WTC11 (cell line): ENCODE results near the gene ABHD10. TPM values are rescaled to one million over a fixed set of nuclear protein-coding genes. Genes with fewer than 3 reads are reported as not detected.

Source experiments
- ATAC-seq: fragments of 200-7000 bp; cut with Tn5 transposase; 2 replicates; pipeline ENCODE4 v1.10.0; 2021; ENCODE audit warnings: mild to moderate bottlenecking, moderate library complexity
- CTCF ChIA-PET: fragments of 300-600 bp; sonication (Branson Sonifier 250); formaldehyde crosslinking; loops from one replicate; lab custom pipeline; 2021; ENCODE audit warnings: antibody characterized with exemption; lab: Charles Lee
- POLR2A ChIA-PET: fragments of 350-600 bp; sonication (Branson Sonifier 250); formaldehyde crosslinking; loops from one replicate; lab custom pipeline; 2021; ENCODE audit warnings: antibody characterized with exemption; lab: Charles Lee
- DNase-seq: peaks from one replicate; pipeline ENCODE4 v3.0.0; 2021; ENCODE audit warnings: low spot score
- H3K27ac Mint-ChIP-seq: 2 replicates; pipeline ENCODE4 v1.8.0; 2021; ENCODE audit warnings: mixed read lengths
- H3K27me3 Mint-ChIP-seq: 2 replicates; pipeline ENCODE4 v1.8.0; 2021; ENCODE audit warnings: low read depth, mild to moderate bottlenecking, moderate library complexity, mixed read lengths
- H3K36me3 Mint-ChIP-seq: 2 replicates; pipeline ENCODE4 v1.8.0; 2021; ENCODE audit warnings: mixed read lengths
- H3K4me1 Mint-ChIP-seq: 2 replicates; pipeline ENCODE4 v1.8.0; 2022; ENCODE audit warnings: mixed read lengths
- H3K4me3 Mint-ChIP-seq: 2 replicates; pipeline ENCODE4 v1.8.0; 2021; ENCODE audit warnings: mild to moderate bottlenecking, moderate library complexity, mixed read lengths
- H3K9me3 Mint-ChIP-seq: 2 replicates; pipeline ENCODE4 v1.8.0; 2021; ENCODE audit warnings: mixed read lengths
- EMX1 ChIP-seq: fragments of 250-450 bp; sonication (Bioruptor Pico); IDR thresholded peaks from 2 replicates; pipeline ENCODE4 v1.8.0; 2021; ENCODE audit warnings: mild to moderate bottlenecking
- FOXJ3 ChIP-seq: sonication (generic); formaldehyde crosslinking; IDR thresholded peaks from 2 replicates; pipeline ENCODE4 v1.9.0; 2021; ENCODE audit warnings: missing genetic modification reagents, mild to moderate bottlenecking, borderline replicate concordance
- FOXP1 ChIP-seq: sonication (generic); formaldehyde crosslinking; IDR thresholded peaks from 2 replicates; pipeline ENCODE4 v1.8.0; 2022; ENCODE audit warnings: missing genetic modification reagents, mild to moderate bottlenecking, moderate library complexity, borderline replicate concordance
- NFE2L1 ChIP-seq: sonication (generic); formaldehyde crosslinking; IDR thresholded peaks from 2 replicates; pipeline ENCODE4 v1.8.1; 2023; ENCODE audit warnings: missing genetic modification reagents
- NR2C2 ChIP-seq: sonication (generic); formaldehyde crosslinking; IDR thresholded peaks from 2 replicates; pipeline ENCODE4 v1.8.0; 2022; ENCODE audit warnings: mild to moderate bottlenecking, missing genetic modification reagents
- OVOL2 ChIP-seq: fragments of 250-450 bp; sonication (Bioruptor Pico); IDR thresholded peaks from 2 replicates; pipeline ENCODE4 v1.9.0; 2021; ENCODE audit warnings: mild to moderate bottlenecking, borderline replicate concordance
- RELA ChIP-seq: sonication (generic); formaldehyde crosslinking; IDR thresholded peaks from 2 replicates; pipeline ENCODE4 v1.8.1; 2022; ENCODE audit warnings: missing genetic modification reagents, mild to moderate bottlenecking, borderline replicate concordance
- SMAD3 ChIP-seq: sonication (generic); formaldehyde crosslinking; IDR thresholded peaks from 2 replicates; pipeline ENCODE4 v1.8.0; 2022; ENCODE audit warnings: missing genetic modification reagents, mild to moderate bottlenecking, borderline replicate concordance
- SP1 ChIP-seq: sonication (generic); formaldehyde crosslinking; conservative IDR thresholded peaks from 2 replicates; pipeline ENCODE4 v1.8.1; 2022; ENCODE audit warnings: missing genetic modification reagents
- ZBTB21 ChIP-seq: sonication (generic); formaldehyde crosslinking; IDR thresholded peaks from 2 replicates; pipeline ENCODE4 v1.8.1; 2023; ENCODE audit warnings: mild to moderate bottlenecking, missing genetic modification reagents, borderline replicate concordance
- ZNF138 ChIP-seq: sonication (generic); formaldehyde crosslinking; conservative IDR thresholded peaks from 2 replicates; pipeline ENCODE4 v1.8.1; 2022; ENCODE audit warnings: mild to moderate bottlenecking, moderate library complexity, missing genetic modification reagents
- ZNF232 ChIP-seq: sonication (generic); formaldehyde crosslinking; IDR thresholded peaks from 2 replicates; pipeline ENCODE4 v1.8.0; 2022; ENCODE audit warnings: mild to moderate bottlenecking, missing genetic modification reagents
- total RNA-seq: library from RNA; stranded (reverse); gene quantifications from 3 replicates; pipeline ENCODE4 v1.2.3, GENCODE V29; 2021
- TF ChIP-seq, protein P1 (sequence below): sonication (generic); formaldehyde crosslinking; IDR thresholded peaks from 2 replicates; pipeline ENCODE4 v1.8.0; 2023; ENCODE audit warnings: mild to moderate bottlenecking, missing genetic modification reagents
- TF ChIP-seq, protein P2 (sequence below): fragments of 250-450 bp; sonication (Bioruptor Pico); IDR thresholded peaks from 2 replicates; pipeline ENCODE4 v1.9.0; 2021; ENCODE audit warnings: mild to moderate bottlenecking, borderline replicate concordance
- TF ChIP-seq, protein P3 (sequence below): fragments of 250-450 bp; sonication (Bioruptor Pico); IDR thresholded peaks from 2 replicates; pipeline ENCODE4 v1.8.0; 2021; ENCODE audit warnings: mild to moderate bottlenecking
- TF ChIP-seq, protein P4 (sequence below): sonication (generic); formaldehyde crosslinking; IDR thresholded peaks from 2 replicates; pipeline ENCODE4 v1.8.1; 2023; ENCODE audit warnings: mild to moderate bottlenecking, missing genetic modification reagents
- TF ChIP-seq, protein P5 (sequence below): sonication (generic); formaldehyde crosslinking; conservative IDR thresholded peaks from 2 replicates; pipeline ENCODE4 v1.8.1; 2023; ENCODE audit warnings: mild to moderate bottlenecking, low read depth, missing genetic modification reagents, moderate library complexity
- TF ChIP-seq, protein P6 (sequence below): sonication (generic); formaldehyde crosslinking; IDR thresholded peaks from 2 replicates; pipeline ENCODE4 v1.8.1; 2022; ENCODE audit warnings: low read depth, missing genetic modification reagents, borderline replicate concordance
- TF ChIP-seq, protein P7 (sequence below): sonication (generic); formaldehyde crosslinking; IDR thresholded peaks from 2 replicates; pipeline ENCODE4 v1.8.0; 2022; ENCODE audit warnings: mild to moderate bottlenecking, missing genetic modification reagents

The ABHD10 gene
- total RNA-seq, 1 experiment from 2014 or later: 27.6 TPM

DNA sequence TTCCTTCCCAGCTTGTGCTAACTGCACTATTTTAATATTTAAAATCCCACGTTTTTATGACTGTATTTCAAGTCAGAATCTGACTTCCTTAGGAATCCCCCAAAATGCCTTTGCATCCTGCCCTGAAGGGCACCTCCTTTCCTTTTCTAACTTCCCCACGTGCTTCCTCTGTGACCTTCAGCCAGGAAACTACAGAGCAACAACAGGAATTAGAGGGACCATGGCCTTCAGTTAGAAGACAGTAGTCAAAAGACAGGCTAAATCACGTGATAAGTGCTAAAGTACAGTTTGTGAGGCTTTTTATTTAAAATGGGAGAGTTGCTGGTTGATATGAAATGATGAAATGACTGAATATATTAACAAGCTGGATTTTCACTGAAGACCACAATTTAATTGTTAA is 11.8 kb upstream of the ABHD10 start:
- Mint-ChIP-seq H3K36me3 (peaks cover 4% of the 10 kb centered on the region), H3K27me3 (no peaks in the 10 kb centered on the region), H3K9me3 (no peaks in the 10 kb centered on the region), H3K27ac (peak overlapping the region; percentile 57; the same call in 1 of the 2 replicates), H3K4me3 (no peak overlapping the region), H3K4me1 (peaks cover 9% of the 10 kb centered on the region)
- no peak for TF ChIP-seq FOXP1 (CRISPR knock-in tag)
- no peak for TF ChIP-seq ZBTB21
- TF ChIP-seq OVOL2 (CRISPR knock-in tag): no peak
- TF ChIP-seq NFE2L1 (CRISPR knock-in tag): no peak
- no peak for TF ChIP-seq NR2C2
- TF ChIP-seq RELA: no peak
- no peak for TF ChIP-seq EMX1 (CRISPR knock-in tag)
- TF ChIP-seq, protein P1, sequence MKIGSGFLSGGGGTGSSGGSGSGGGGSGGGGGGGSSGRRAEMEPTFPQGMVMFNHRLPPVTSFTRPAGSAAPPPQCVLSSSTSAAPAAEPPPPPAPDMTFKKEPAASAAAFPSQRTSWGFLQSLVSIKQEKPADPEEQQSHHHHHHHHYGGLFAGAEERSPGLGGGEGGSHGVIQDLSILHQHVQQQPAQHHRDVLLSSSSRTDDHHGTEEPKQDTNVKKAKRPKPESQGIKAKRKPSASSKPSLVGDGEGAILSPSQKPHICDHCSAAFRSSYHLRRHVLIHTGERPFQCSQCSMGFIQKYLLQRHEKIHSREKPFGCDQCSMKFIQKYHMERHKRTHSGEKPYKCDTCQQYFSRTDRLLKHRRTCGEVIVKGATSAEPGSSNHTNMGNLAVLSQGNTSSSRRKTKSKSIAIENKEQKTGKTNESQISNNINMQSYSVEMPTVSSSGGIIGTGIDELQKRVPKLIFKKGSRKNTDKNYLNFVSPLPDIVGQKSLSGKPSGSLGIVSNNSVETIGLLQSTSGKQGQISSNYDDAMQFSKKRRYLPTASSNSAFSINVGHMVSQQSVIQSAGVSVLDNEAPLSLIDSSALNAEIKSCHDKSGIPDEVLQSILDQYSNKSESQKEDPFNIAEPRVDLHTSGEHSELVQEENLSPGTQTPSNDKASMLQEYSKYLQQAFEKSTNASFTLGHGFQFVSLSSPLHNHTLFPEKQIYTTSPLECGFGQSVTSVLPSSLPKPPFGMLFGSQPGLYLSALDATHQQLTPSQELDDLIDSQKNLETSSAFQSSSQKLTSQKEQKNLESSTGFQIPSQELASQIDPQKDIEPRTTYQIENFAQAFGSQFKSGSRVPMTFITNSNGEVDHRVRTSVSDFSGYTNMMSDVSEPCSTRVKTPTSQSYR (CRISPR knock-in tag): no peak
- TF ChIP-seq, protein P2, sequence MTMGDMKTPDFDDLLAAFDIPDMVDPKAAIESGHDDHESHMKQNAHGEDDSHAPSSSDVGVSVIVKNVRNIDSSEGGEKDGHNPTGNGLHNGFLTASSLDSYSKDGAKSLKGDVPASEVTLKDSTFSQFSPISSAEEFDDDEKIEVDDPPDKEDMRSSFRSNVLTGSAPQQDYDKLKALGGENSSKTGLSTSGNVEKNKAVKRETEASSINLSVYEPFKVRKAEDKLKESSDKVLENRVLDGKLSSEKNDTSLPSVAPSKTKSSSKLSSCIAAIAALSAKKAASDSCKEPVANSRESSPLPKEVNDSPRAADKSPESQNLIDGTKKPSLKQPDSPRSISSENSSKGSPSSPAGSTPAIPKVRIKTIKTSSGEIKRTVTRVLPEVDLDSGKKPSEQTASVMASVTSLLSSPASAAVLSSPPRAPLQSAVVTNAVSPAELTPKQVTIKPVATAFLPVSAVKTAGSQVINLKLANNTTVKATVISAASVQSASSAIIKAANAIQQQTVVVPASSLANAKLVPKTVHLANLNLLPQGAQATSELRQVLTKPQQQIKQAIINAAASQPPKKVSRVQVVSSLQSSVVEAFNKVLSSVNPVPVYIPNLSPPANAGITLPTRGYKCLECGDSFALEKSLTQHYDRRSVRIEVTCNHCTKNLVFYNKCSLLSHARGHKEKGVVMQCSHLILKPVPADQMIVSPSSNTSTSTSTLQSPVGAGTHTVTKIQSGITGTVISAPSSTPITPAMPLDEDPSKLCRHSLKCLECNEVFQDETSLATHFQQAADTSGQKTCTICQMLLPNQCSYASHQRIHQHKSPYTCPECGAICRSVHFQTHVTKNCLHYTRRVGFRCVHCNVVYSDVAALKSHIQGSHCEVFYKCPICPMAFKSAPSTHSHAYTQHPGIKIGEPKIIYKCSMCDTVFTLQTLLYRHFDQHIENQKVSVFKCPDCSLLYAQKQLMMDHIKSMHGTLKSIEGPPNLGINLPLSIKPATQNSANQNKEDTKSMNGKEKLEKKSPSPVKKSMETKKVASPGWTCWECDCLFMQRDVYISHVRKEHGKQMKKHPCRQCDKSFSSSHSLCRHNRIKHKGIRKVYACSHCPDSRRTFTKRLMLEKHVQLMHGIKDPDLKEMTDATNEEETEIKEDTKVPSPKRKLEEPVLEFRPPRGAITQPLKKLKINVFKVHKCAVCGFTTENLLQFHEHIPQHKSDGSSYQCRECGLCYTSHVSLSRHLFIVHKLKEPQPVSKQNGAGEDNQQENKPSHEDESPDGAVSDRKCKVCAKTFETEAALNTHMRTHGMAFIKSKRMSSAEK (CRISPR knock-in tag): no peak
- no peak for TF ChIP-seq ZNF232 (CRISPR knock-in tag)
- TF ChIP-seq, protein P3, sequence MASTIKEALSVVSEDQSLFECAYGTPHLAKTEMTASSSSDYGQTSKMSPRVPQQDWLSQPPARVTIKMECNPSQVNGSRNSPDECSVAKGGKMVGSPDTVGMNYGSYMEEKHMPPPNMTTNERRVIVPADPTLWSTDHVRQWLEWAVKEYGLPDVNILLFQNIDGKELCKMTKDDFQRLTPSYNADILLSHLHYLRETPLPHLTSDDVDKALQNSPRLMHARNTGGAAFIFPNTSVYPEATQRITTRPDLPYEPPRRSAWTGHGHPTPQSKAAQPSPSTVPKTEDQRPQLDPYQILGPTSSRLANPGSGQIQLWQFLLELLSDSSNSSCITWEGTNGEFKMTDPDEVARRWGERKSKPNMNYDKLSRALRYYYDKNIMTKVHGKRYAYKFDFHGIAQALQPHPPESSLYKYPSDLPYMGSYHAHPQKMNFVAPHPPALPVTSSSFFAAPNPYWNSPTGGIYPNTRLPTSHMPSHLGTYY (CRISPR knock-in tag): no peak
- TF ChIP-seq SMAD3: no peak
- TF ChIP-seq, protein P4, sequence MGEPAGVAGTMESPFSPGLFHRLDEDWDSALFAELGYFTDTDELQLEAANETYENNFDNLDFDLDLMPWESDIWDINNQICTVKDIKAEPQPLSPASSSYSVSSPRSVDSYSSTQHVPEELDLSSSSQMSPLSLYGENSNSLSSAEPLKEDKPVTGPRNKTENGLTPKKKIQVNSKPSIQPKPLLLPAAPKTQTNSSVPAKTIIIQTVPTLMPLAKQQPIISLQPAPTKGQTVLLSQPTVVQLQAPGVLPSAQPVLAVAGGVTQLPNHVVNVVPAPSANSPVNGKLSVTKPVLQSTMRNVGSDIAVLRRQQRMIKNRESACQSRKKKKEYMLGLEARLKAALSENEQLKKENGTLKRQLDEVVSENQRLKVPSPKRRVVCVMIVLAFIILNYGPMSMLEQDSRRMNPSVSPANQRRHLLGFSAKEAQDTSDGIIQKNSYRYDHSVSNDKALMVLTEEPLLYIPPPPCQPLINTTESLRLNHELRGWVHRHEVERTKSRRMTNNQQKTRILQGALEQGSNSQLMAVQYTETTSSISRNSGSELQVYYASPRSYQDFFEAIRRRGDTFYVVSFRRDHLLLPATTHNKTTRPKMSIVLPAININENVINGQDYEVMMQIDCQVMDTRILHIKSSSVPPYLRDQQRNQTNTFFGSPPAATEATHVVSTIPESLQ: no peak
- TF ChIP-seq FOXJ3 (CRISPR knock-in tag): no peak
- no peak for TF ChIP-seq ZNF138 (CRISPR knock-in tag)
- TF ChIP-seq, protein P5, sequence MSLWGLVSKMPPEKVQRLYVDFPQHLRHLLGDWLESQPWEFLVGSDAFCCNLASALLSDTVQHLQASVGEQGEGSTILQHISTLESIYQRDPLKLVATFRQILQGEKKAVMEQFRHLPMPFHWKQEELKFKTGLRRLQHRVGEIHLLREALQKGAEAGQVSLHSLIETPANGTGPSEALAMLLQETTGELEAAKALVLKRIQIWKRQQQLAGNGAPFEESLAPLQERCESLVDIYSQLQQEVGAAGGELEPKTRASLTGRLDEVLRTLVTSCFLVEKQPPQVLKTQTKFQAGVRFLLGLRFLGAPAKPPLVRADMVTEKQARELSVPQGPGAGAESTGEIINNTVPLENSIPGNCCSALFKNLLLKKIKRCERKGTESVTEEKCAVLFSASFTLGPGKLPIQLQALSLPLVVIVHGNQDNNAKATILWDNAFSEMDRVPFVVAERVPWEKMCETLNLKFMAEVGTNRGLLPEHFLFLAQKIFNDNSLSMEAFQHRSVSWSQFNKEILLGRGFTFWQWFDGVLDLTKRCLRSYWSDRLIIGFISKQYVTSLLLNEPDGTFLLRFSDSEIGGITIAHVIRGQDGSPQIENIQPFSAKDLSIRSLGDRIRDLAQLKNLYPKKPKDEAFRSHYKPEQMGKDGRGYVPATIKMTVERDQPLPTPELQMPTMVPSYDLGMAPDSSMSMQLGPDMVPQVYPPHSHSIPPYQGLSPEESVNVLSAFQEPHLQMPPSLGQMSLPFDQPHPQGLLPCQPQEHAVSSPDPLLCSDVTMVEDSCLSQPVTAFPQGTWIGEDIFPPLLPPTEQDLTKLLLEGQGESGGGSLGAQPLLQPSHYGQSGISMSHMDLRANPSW (CRISPR knock-in tag): no peak
- TF ChIP-seq, protein P6, sequence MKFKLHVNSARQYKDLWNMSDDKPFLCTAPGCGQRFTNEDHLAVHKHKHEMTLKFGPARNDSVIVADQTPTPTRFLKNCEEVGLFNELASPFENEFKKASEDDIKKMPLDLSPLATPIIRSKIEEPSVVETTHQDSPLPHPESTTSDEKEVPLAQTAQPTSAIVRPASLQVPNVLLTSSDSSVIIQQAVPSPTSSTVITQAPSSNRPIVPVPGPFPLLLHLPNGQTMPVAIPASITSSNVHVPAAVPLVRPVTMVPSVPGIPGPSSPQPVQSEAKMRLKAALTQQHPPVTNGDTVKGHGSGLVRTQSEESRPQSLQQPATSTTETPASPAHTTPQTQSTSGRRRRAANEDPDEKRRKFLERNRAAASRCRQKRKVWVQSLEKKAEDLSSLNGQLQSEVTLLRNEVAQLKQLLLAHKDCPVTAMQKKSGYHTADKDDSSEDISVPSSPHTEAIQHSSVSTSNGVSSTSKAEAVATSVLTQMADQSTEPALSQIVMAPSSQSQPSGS: no peak
- TF ChIP-seq, protein P7, sequence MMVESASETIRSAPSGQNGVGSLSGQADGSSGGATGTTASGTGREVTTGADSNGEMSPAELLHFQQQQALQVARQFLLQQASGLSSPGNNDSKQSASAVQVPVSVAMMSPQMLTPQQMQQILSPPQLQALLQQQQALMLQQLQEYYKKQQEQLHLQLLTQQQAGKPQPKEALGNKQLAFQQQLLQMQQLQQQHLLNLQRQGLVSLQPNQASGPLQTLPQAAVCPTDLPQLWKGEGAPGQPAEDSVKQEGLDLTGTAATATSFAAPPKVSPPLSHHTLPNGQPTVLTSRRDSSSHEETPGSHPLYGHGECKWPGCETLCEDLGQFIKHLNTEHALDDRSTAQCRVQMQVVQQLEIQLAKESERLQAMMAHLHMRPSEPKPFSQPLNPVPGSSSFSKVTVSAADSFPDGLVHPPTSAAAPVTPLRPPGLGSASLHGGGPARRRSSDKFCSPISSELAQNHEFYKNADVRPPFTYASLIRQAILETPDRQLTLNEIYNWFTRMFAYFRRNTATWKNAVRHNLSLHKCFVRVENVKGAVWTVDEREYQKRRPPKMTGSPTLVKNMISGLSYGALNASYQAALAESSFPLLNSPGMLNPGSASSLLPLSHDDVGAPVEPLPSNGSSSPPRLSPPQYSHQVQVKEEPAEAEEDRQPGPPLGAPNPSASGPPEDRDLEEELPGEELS: no peak
- no peak for TF ChIP-seq SP1 (CRISPR knock-in tag)
- DNase-seq: no peak
- ATAC-seq: no peak
- ChIA-PET CTCF (interaction anchor here (0.7 to 3.2 kb wide), 23 partner anchors 8 to 298 kb away, joined by 3 to 30 read pairs (median 6); partner anchors contain the start of genes ABHD10 and PHLDB2), POLR2A (interaction anchor here (0.5 to 0.7 kb wide), 3 partner anchors 144 to 794 kb away, joined by 3 to 10 read pairs (median 3); no protein-coding TSS in a partner anchor)
